Activated naive CD4-positive, alpha-beta T cell treated with anti-CD3 and anti-CD28 coated beads for 36 hours (primary cell): ENCODE data around the gene SPATS2L. TPM values are rescaled to one million over a fixed set of nuclear protein-coding genes. Genes with fewer than 3 reads are reported as not detected.

Experiments used
- CTCF ChIA-PET: fragments of 350-600 bp; sonication (Branson Sonifier 250); formaldehyde crosslinking; loops from one replicate; lab custom pipeline; 2021; ENCODE audit warnings: antibody characterized with exemption; lab: Charles Lee
- DNase-seq: peaks from one replicate; pipeline ENCODE4 v3.0.0-alpha.2; 2020
- H3K27ac Mint-ChIP-seq: one replicate; pipeline ENCODE4 v1.8.0; 2021; ENCODE audit warnings: mild to moderate bottlenecking, mixed read lengths
- H3K27me3 Mint-ChIP-seq: one replicate; pipeline ENCODE4 v1.8.0; 2021; ENCODE audit warnings: low read depth, mixed read lengths
- H3K36me3 Mint-ChIP-seq: one replicate; pipeline ENCODE4 v1.8.0; 2021; ENCODE audit warnings: low read depth, mixed read lengths
- H3K4me1 Mint-ChIP-seq: one replicate; pipeline ENCODE4 v1.8.0; 2021; ENCODE audit warnings: low read depth, mixed read lengths
- H3K4me3 Mint-ChIP-seq: one replicate; pipeline ENCODE4 v1.8.0; 2021; ENCODE audit warnings: mild to moderate bottlenecking, moderate library complexity, mixed read lengths
- H3K9me3 Mint-ChIP-seq: one replicate; pipeline ENCODE4 v1.8.0; 2021; ENCODE audit warnings: mixed read lengths
- intact Hi-C: fragments of 100-400 bp; cut with micrococcal nuclease; formaldehyde crosslinking; loops from one replicate; pipeline ENCODE4 v1.15.1; 2023
- total RNA-seq, 2 experiments: library from RNA; stranded (reverse); gene quantifications; one replicate each; pipeline ENCODE4 v1.2.3, GENCODE V29; 2021

Gene SPATS2L
- total RNA-seq, 2 experiments from 2014 or later = 8.9 to 10.9 TPM

- DNase-seq = no peak
- CTCF ChIA-PET = no interaction called here
- no peaks in the 10 kb centered on the region for H3K9me3 Mint-ChIP-seq
- H3K36me3 Mint-ChIP-seq = no peaks in the 10 kb centered on the region
- no peak overlapping the region for H3K27ac Mint-ChIP-seq
- H3K4me3 Mint-ChIP-seq = no peak overlapping the region
- intact Hi-C loops = no loop called here
- H3K27me3 Mint-ChIP-seq = no peaks in the 10 kb centered on the region
- H3K4me1 Mint-ChIP-seq = no peaks in the 10 kb centered on the region
These were observed 51.4 kb downstream of the SPATS2L start for GRCh38 chr2:200357845-200358244.

GRCh38 chr2:200359552-200359951 is 53.1 kb downstream of the SPATS2L start:
- intact Hi-C loops = no loop called here
- Mint-ChIP-seq H3K4me3 (no peak overlapping the region), H3K9me3 (no peaks in the 10 kb centered on the region), H3K27ac (no peak overlapping the region), H3K36me3 (no peaks in the 10 kb centered on the region), H3K4me1 (no peaks in the 10 kb centered on the region), H3K27me3 (no peaks in the 10 kb centered on the region)
- no peak for DNase-seq
- CTCF ChIA-PET = interaction anchor here (1.0 kb wide), 1 partner anchor 10 kb away, joined by 5 read pairs; no protein-coding TSS in a partner anchor

DNA sequence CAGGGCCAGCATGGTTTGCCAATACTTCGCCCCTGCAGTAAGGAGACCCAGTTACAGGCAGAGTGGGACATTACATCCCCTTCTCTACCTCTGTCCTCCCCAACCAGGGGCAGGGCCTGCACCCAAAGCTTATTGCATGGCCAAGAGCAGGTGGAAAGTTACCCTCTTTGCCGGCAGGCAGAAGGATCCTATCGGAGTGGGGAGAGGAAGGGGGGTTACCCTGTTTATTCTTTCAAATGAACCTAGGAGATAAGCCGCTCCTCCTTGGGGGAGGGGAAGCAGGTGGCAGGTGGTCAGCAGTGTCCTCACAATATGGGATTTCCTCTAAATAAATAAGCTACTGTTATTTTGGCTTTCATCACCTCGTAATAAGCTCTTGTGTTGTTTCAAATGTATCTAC is 53.9 kb downstream of the SPATS2L start:
- Mint-ChIP-seq H3K9me3 (no peaks in the 10 kb centered on the region), H3K4me1 (no peaks in the 10 kb centered on the region), H3K4me3 (no peak overlapping the region), H3K36me3 (no peaks in the 10 kb centered on the region), H3K27me3 (no peaks in the 10 kb centered on the region), H3K27ac (no peak overlapping the region)
- no peak for DNase-seq
- intact Hi-C loops = no loop called here
- CTCF ChIA-PET = interaction anchor here (1.0 kb wide), 1 partner anchor 10 kb away, joined by 5 read pairs; no protein-coding TSS in a partner anchor

GRCh38 chr2:200362202-200362917 is 55.9 kb downstream of the SPATS2L start:
- Mint-ChIP-seq H3K36me3 (no peaks in the 10 kb centered on the region), H3K4me1 (no peaks in the 10 kb centered on the region), H3K9me3 (no peaks in the 10 kb centered on the region), H3K27ac (no peak overlapping the region), H3K27me3 (peaks cover 2% of the 10 kb centered on the region), H3K4me3 (no peak overlapping the region)
- no peak for DNase-seq
- CTCF ChIA-PET = interaction anchor here (0.7 to 1.3 kb wide), 3 partner anchors 27 to 119 kb away, joined by 3 read pairs; no protein-coding TSS in a partner anchor
- intact Hi-C loops = no loop called here

- DNase-seq = no peak
- Mint-ChIP-seq H3K36me3 (no peaks in the 10 kb centered on the region), H3K4me3 (no peak overlapping the region), H3K27ac (no peak overlapping the region), H3K4me1 (no peaks in the 10 kb centered on the region), H3K27me3 (peaks cover 2% of the 10 kb centered on the region), H3K9me3 (no peaks in the 10 kb centered on the region)
- intact Hi-C loops = no loop called here
- CTCF ChIA-PET = interaction anchor here (0.6 to 1.3 kb wide), 2 partner anchors 26 to 358 kb away, joined by 3 read pairs; no protein-coding TSS in a partner anchor
These were observed 56.8 kb downstream of the SPATS2L start for GRCh38 chr2:200363279-200363678.

DNA sequence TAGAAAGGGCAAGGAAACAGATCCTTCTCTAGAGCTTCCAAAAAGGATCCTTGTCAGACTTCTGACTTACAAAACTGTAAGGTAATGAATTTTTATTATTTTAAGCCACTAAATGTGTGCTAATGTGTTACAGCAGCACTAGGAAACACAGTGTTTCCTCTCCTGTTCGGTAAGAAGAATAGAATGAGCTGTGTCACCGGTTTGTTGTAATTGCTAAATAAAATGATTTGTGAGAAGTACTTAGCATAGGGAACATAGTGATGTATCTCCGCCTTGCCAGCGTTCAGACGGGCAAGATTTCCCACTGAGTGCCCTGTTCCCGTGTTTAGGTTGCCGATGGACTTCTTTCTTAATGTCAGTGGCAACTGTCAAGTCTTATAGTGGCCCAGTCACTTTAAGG is 57.6 kb downstream of the SPATS2L start:
- CTCF ChIA-PET = interaction anchor here (0.6 kb wide), 1 partner anchor 357 kb away, joined by 3 read pairs; no protein-coding TSS in a partner anchor
- no peak overlapping the region for H3K27ac Mint-ChIP-seq
- intact Hi-C loops = no loop called here

DNA sequence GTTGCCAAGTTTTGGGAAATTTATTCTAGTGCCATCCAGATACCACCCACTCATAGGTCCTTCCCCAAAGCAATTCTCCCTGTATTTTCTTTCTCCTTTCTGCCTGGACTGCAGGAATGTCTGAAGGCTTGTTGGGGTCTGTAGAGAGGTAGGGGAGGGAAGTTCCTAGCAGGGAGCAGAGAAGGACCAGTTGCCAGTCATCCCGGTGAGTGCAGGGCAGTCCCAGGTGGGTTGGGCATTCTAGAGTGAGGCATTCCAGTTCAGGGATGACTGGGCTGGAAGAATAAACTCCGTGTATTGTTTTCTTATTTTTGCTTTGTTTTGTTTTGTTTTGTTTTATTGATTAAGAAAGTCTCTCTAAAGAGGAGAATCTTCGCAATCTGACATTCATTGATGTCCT is 58.1 kb downstream of the SPATS2L start:
- Mint-ChIP-seq H3K4me3 (no peak overlapping the region), H3K27me3 (peaks cover 2% of the 10 kb centered on the region), H3K9me3 (no peaks in the 10 kb centered on the region), H3K36me3 (no peaks in the 10 kb centered on the region), H3K4me1 (no peaks in the 10 kb centered on the region), H3K27ac (no peak overlapping the region)
- DNase-seq = no peak
- CTCF ChIA-PET = no interaction called here
- intact Hi-C loops = no loop called here

More for the DNA sequence above, 57.6 kb downstream of the SPATS2L start:
- Mint-ChIP-seq H3K9me3 (no peaks in the 10 kb centered on the region), H3K4me3 (no peak overlapping the region), H3K4me1 (no peaks in the 10 kb centered on the region), H3K36me3 (no peaks in the 10 kb centered on the region), H3K27me3 (peaks cover 2% of the 10 kb centered on the region)
- DNase-seq = no peak

DNA sequence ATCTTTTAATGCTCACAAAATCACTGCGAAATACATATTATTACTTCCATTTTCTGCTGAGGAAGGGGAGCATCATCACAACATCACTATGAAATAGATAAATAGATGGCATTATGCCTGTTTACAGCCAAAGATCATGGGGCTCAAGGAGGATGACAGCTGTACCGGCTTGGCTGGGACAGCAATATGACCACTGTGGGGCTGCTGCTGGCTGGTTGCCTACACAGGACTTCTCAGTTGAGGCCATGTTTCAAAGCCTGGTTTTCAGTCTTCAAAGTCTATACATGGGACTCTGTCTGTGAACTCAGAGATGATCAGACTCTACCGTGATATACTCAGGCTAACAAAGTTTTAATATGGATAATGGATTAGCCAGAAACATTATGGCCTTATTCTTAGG is 58.7 kb downstream of the SPATS2L start:
- no peak overlapping the region for H3K27ac Mint-ChIP-seq
- intact Hi-C loops = no loop called here
- no peak overlapping the region for H3K4me3 Mint-ChIP-seq
- CTCF ChIA-PET = interaction anchor here (0.6 kb wide), 2 partner anchors 52 to 244 kb away, joined by 3 read pairs; no protein-coding TSS in a partner anchor
- H3K27me3 Mint-ChIP-seq = peaks cover 2% of the 10 kb centered on the region
- H3K36me3 Mint-ChIP-seq = no peaks in the 10 kb centered on the region
- H3K9me3 Mint-ChIP-seq = no peaks in the 10 kb centered on the region
- H3K4me1 Mint-ChIP-seq = no peaks in the 10 kb centered on the region
- DNase-seq = no peak

GRCh38 chr2:200367155-200367554 is 60.7 kb downstream of the SPATS2L start:
- no peak overlapping the region for H3K4me3 Mint-ChIP-seq
- intact Hi-C loops = no loop called here
- no peaks in the 10 kb centered on the region for H3K9me3 Mint-ChIP-seq
- no peak overlapping the region for H3K27ac Mint-ChIP-seq
- no peaks in the 10 kb centered on the region for H3K36me3 Mint-ChIP-seq
- peaks cover 2% of the 10 kb centered on the region for H3K27me3 Mint-ChIP-seq
- H3K4me1 Mint-ChIP-seq = no peaks in the 10 kb centered on the region
- no peak for DNase-seq
- CTCF ChIA-PET = no interaction called here

DNA sequence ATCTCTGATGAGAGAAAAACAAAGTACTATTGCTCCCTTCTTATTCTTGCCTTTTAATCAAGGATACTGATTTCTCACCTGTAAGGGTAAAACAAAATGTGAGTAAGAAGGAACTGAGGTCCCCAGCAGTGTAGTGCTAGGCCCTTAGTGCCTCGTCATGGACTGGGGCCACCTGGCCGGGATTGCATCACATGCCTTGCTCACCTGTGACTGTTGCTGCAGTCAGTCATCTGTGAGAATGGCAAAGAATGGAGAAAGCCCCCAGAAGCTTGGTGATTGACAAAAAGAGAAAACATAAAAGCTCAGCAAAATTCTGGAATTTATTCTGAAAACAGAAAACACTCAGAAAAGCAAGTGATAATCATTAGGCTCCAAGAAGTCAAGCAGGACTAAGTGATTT is 63.4 kb downstream of the SPATS2L start:
- Mint-ChIP-seq H3K9me3 (no peaks in the 10 kb centered on the region), H3K27me3 (peaks cover 2% of the 10 kb centered on the region), H3K27ac (no peak overlapping the region), H3K4me1 (peaks cover 20% of the 10 kb centered on the region), H3K4me3 (no peak overlapping the region), H3K36me3 (no peaks in the 10 kb centered on the region)
- DNase-seq = no peak
- CTCF ChIA-PET = interaction anchor here (1.1 to 1.4 kb wide), 2 partner anchors 10 to 23 kb away, joined by 3 to 5 read pairs; no protein-coding TSS in a partner anchor
- intact Hi-C loops = loop anchor here (5.0 kb wide), 2 partner anchors 442 to 458 kb away; partner anchors contain the start of genes BZW1 and C2orf69

DNA sequence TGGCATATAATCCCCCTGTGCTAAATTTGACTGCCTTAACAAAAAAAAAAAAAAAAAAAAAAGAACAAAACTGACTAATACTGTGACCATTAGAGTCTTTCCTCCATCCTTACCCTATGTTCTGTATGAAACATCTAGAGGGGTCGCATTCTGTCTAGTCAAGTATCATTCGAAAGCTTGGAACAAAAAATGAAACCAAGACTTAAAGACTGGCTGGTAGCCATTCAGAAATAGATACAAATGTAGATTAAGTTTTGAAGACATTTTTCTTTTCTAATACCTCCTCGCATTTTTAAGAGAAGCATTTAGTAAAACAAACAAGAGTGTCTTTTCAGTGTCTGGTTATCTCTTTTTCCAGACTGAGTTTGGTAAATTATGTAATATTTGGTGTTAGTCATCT is 66.7 kb downstream of the SPATS2L start:
- Mint-ChIP-seq H3K36me3 (no peaks in the 10 kb centered on the region), H3K9me3 (no peaks in the 10 kb centered on the region), H3K4me3 (no peak overlapping the region), H3K27me3 (no peaks in the 10 kb centered on the region), H3K4me1 (peaks cover 40% of the 10 kb centered on the region), H3K27ac (peak overlapping the region; percentile 38)
- CTCF ChIA-PET = interaction anchor here (0.5 to 2.0 kb wide), 5 partner anchors 32 to 393 kb away, joined by 3 to 7 read pairs (median 4); no protein-coding TSS in a partner anchor
- no peak for DNase-seq
- intact Hi-C loops = loop anchor here (1.0 to 5.0 kb wide), 3 partner anchors 82 to 461 kb away; partner anchors contain the start of genes BZW1 and C2orf69

- peaks cover 40% of the 10 kb centered on the region for H3K4me1 Mint-ChIP-seq
- no peaks in the 10 kb centered on the region for H3K27me3 Mint-ChIP-seq
These were observed 67.5 kb downstream of the SPATS2L start for GRCh38 chr2:200373973-200374416.

More at GRCh38 chr2:200373973-200374416, 67.5 kb downstream of the SPATS2L start:
- intact Hi-C loops = loop anchor here (1.0 to 5.0 kb wide), 9 partner anchors 9 to 462 kb away; partner anchors contain the start of genes BZW1 and C2orf69
- no peaks in the 10 kb centered on the region for H3K36me3 Mint-ChIP-seq
- peak overlapping the region; percentile 70 for H3K27ac Mint-ChIP-seq
- H3K9me3 Mint-ChIP-seq = no peaks in the 10 kb centered on the region
- peak; percentile 66 for DNase-seq
- peak overlapping the region; percentile 73 for H3K4me3 Mint-ChIP-seq
- CTCF ChIA-PET = interaction anchor here (0.5 to 1.8 kb wide), 4 partner anchors 31 to 394 kb away, joined by 3 to 5 read pairs (median 4); no protein-coding TSS in a partner anchor
